ENCODE data around the gene GPANK1. TPM values are rescaled to one million over a fixed set of nuclear protein-coding genes. Genes with fewer than 3 reads are reported as not detected.

Gene GPANK1
- total and polyA plus RNA-seq, 9 of the 15 experiments (the other 6 are each of a cell fraction or from before 2014, with no cell fraction given), result 32.2 to 111 (median 46.3) TPM

DNA sequence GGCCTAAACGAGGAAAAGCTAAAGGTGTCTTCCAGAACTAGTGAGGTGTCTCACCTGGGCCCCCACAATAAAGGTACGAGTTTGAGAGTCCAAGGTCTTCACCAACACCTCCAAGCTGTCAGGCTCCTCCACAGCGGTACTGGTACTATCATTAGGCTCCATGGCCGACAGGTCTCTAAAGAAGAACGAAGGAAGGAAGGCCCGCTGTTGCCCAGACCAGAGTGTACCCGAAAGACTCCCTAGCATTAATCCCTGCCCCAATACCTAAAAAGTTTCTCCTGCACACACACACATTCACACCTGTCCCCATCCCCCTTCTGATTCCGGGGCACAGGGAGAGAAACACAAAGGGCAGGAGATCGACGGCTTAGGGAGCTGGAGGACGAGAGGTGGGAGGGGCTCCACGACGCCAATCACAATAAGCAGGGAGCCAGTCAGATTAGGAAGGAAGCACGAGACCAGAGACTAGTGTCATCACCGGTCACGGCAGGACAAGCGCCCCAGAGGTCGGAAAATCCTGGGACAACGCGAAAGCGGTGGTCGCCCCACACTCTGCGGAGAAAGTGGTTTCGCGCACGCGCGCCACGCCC is 13.1 kb downstream of the GPANK1 start (continued):
- TF ChIP-seq, protein P1, sequence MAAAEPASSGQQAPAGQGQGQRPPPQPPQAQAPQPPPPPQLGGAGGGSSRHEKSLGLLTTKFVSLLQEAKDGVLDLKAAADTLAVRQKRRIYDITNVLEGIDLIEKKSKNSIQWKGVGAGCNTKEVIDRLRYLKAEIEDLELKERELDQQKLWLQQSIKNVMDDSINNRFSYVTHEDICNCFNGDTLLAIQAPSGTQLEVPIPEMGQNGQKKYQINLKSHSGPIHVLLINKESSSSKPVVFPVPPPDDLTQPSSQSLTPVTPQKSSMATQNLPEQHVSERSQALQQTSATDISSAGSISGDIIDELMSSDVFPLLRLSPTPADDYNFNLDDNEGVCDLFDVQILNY (CRISPR knock-in tag; IDR thresholded peaks at IDR 0.05), result no peak
- TF ChIP-seq ZNF384 (IDR thresholded peaks at IDR 0.05; ENCODE audit: low read depth, low read length) (no peak), NR2F6 (CRISPR knock-in tag; IDR thresholded peaks at IDR 0.05) (0 out of 2 replicates have a peak, but pooled peaks have one; percentile 19), ZNF79 (CRISPR knock-in tag; IDR thresholded peaks at IDR 0.05; ENCODE audit: low read depth) (0 out of 2 replicates have a peak, but pooled peaks have one; percentile 37), RBM22 (IDR thresholded peaks at IDR 0.05; ENCODE audit: low read depth, low read length, poor library complexity, severe bottlenecking) (no peak), CBX8 (IDR thresholded peaks at IDR 0.05; ENCODE audit: borderline replicate concordance, extremely low read depth, low read depth, low read length, poor library complexity, severe bottlenecking) (no peak), NR2C1 (IDR thresholded peaks at IDR 0.05) (no peak), NR2C1 (tag; IDR thresholded peaks at IDR 0.05) (peak; percentile 62), CBFA2T2 (conservative IDR thresholded peaks at IDR 0.05) (no peak; the same call in 1 of the 2 replicates), ETS2 (tag; IDR thresholded peaks at IDR 0.05; ENCODE audit: borderline replicate concordance, poor library complexity, severe bottlenecking) (no peak), ZNF121 (CRISPR knock-in tag; conservative IDR thresholded peaks at IDR 0.05) (no peak), EZH2 (IDR thresholded peaks at IDR 0.05; ENCODE audit: borderline replicate concordance, low read depth, low read length) (no peak)
- TF ChIP-seq, protein P2, sequence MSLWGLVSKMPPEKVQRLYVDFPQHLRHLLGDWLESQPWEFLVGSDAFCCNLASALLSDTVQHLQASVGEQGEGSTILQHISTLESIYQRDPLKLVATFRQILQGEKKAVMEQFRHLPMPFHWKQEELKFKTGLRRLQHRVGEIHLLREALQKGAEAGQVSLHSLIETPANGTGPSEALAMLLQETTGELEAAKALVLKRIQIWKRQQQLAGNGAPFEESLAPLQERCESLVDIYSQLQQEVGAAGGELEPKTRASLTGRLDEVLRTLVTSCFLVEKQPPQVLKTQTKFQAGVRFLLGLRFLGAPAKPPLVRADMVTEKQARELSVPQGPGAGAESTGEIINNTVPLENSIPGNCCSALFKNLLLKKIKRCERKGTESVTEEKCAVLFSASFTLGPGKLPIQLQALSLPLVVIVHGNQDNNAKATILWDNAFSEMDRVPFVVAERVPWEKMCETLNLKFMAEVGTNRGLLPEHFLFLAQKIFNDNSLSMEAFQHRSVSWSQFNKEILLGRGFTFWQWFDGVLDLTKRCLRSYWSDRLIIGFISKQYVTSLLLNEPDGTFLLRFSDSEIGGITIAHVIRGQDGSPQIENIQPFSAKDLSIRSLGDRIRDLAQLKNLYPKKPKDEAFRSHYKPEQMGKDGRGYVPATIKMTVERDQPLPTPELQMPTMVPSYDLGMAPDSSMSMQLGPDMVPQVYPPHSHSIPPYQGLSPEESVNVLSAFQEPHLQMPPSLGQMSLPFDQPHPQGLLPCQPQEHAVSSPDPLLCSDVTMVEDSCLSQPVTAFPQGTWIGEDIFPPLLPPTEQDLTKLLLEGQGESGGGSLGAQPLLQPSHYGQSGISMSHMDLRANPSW (CRISPR knock-in tag; IDR thresholded peaks at IDR 0.05), result peak; percentile 86; the same call in 1 of the 2 replicates
- TF ChIP-seq, protein P3, sequence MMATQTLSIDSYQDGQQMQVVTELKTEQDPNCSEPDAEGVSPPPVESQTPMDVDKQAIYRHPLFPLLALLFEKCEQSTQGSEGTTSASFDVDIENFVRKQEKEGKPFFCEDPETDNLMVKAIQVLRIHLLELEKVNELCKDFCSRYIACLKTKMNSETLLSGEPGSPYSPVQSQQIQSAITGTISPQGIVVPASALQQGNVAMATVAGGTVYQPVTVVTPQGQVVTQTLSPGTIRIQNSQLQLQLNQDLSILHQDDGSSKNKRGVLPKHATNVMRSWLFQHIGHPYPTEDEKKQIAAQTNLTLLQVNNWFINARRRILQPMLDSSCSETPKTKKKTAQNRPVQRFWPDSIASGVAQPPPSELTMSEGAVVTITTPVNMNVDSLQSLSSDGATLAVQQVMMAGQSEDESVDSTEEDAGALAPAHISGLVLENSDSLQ (IDR thresholded peaks at IDR 0.05), result peak; percentile 98
- TF ChIP-seq, protein P4, sequence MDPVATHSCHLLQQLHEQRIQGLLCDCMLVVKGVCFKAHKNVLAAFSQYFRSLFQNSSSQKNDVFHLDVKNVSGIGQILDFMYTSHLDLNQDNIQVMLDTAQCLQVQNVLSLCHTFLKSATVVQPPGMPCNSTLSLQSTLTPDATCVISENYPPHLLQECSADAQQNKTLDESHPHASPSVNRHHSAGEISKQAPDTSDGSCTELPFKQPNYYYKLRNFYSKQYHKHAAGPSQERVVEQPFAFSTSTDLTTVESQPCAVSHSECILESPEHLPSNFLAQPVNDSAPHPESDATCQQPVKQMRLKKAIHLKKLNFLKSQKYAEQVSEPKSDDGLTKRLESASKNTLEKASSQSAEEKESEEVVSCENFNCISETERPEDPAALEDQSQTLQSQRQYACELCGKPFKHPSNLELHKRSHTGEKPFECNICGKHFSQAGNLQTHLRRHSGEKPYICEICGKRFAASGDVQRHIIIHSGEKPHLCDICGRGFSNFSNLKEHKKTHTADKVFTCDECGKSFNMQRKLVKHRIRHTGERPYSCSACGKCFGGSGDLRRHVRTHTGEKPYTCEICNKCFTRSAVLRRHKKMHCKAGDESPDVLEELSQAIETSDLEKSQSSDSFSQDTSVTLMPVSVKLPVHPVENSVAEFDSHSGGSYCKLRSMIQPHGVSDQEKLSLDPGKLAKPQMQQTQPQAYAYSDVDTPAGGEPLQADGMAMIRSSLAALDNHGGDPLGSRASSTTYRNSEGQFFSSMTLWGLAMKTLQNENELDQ (CRISPR knock-in tag; IDR thresholded peaks at IDR 0.05; ENCODE audit: borderline replicate concordance), result 0 out of 2 replicates have a peak, but pooled peaks have one; percentile 71
- TF ChIP-seq, protein P5, sequence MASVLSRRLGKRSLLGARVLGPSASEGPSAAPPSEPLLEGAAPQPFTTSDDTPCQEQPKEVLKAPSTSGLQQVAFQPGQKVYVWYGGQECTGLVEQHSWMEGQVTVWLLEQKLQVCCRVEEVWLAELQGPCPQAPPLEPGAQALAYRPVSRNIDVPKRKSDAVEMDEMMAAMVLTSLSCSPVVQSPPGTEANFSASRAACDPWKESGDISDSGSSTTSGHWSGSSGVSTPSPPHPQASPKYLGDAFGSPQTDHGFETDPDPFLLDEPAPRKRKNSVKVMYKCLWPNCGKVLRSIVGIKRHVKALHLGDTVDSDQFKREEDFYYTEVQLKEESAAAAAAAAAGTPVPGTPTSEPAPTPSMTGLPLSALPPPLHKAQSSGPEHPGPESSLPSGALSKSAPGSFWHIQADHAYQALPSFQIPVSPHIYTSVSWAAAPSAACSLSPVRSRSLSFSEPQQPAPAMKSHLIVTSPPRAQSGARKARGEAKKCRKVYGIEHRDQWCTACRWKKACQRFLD (CRISPR knock-in tag; IDR thresholded peaks at IDR 0.05), result no peak
- TF ChIP-seq, protein P6, sequence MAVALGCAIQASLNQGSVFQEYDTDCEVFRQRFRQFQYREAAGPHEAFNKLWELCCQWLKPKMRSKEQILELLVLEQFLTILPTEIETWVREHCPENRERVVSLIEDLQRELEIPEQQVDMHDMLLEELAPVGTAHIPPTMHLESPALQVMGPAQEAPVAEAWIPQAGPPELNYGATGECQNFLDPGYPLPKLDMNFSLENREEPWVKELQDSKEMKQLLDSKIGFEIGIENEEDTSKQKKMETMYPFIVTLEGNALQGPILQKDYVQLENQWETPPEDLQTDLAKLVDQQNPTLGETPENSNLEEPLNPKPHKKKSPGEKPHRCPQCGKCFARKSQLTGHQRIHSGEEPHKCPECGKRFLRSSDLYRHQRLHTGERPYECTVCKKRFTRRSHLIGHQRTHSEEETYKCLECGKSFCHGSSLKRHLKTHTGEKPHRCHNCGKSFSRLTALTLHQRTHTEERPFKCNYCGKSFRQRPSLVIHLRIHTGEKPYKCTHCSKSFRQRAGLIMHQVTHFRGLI (CRISPR knock-in tag; IDR thresholded peaks at IDR 0.05), result no peak
